NCI-H1436 (cell line): ENCODE results near the gene TMEM120B.
"Not testable (repeated sequence)": the region's sequence is repeated elsewhere in the genome, so short reads cannot be mapped to it uniquely, and the experiment has no call there.

ENCODE experiments used
- DNase-seq: peaks from one replicate; lab custom pipeline; 2025; lab: John Stamatoyannopoulos, UW

TMEM120B gene

GRCh38 chr12:121709478-121709961 is 3.0 kb upstream of the TMEM120B start:
- no peak for DNase-seq

- DNase-seq = no peak
Observed at GRCh38 chr12:121711361-121712189, 977 bp upstream of the TMEM120B start.

GRCh38 chr12:121712190-121712460 is 427 bp upstream of the TMEM120B start:
- peak; percentile 17 for DNase-seq

DNA sequence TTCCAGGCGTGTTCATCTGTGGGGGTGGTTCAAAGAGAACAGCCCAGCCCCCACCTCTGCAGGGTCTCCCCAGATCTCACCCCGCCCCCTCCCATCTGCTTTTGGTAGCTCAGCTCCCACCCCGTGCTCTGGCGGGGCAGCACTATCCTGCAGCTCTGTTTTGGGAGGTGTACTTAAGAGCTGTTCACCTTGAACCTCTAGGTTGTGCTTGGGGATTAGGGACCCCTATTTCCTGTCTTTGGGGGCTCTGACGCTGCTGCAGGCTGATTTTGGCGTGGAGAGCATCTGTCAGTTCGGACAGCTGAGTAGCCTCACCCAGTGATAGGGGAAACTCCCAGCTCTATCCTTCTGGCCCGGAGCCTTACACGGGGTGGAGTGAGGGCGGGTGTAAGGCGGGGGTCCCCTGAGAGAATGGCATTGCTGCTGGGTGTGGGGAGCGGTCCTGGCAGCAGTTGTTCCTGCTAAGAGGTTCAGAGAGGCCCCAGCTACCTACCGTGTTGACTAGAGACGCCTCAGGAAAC is 765 bp downstream of the TMEM120B start:
- no peak for DNase-seq

DNA sequence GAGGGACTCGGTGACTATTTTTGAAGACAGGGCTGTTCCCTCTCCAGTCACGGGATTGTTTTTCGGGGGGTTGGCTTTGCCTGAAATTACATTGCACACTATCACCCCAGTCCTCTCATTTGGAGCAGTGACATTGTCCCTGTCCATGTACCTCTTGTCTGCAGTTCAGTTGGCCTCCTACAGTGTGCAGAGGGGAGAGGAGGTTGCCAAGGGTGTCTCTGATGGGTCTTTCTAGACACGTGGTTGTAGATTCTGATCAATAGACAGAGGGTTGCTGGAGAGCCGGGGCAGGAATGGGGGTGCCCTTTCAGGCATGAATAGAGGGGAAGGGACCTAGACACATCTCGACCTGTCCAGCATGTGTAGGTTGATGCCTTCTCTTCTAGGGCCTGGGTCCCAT is 1.2 kb downstream of the TMEM120B start:
- no peak for DNase-seq

DNA sequence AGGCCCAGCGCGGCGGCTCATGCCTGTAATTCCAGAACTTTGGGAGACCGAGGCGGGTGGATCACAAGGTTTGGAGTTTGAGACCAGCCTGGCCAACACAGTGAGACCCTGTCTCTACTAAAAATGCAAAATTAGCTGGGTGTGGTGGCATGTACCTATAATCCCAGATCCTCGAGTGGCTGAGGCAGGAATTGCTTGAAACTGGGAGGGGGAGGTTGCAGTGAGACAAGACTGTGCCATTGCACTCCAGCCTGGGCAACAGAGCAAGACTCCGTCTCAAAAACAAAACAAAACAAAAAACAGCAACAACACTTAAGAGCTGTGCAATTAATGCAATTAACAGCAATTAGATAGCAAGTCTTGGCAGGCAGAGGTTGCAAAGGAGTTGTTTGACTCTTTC is 2.5 kb downstream of the TMEM120B start:
- not testable (repeated sequence) for DNase-seq

- DNase-seq = no peak
Observed at GRCh38 chr12:121715862-121716435, 3.4 kb downstream of the TMEM120B start.

DNA sequence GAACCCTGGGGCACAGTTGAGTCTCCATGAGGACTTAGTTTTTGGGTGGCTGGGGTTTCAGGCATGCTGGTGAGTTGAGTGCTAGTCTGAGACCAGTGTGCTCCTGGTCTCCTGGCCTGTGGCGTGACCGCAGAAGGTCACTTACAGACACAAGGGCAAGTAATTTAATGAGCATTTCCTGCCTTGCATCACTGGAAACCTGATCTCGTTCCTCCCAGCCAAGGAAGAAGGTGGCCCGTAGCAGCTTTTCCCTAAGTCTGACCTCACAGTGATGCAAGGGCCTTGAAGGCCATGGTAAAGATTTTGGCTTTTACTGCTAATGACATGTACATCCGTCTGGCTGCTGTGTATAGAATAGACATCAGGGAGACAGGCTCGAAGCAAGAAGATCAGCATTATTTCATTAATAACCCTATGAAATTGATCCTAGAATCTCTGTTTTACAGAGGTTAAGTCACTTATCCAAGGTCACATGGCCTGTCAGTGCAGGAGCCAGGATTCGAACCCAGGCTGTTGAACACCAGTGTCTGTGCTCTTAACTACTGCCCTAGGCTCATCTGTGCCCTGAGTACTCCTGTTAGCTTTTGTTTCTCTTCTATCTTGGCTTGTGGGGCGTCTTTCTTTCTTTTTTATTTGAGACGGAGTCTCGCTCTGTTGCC is 4.6 kb downstream of the TMEM120B start:
- DNase-seq = no peak

DNA sequence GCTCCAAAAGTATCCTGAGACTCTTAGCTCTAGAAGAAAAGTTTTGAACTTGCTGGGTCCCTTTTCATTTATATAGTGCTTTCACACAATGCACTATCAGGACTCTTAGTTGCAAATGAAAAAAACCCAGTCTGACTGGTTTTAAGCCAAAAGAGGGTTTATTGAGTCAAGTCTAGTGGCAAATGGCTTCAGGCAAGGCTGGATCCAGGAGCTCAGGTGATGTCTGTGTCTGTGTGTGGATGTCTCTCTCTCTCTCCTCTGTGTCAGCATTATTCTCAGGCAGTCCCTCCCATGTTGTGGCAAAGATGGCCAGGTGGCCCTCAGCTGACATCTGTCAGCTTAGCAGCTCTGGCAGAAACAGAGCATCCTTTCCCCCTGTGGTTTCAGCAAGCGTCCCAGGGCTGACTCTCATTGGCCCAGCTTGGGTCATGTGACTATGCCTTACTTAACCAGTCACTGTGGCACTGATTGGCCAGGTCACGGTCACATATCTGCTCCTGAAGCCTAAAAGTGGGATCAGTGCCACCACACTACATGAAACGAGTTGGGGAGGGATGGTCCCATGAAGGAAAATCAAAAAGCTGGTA is 6.2 kb downstream of the TMEM120B start:
- DNase-seq = no peak

DNA sequence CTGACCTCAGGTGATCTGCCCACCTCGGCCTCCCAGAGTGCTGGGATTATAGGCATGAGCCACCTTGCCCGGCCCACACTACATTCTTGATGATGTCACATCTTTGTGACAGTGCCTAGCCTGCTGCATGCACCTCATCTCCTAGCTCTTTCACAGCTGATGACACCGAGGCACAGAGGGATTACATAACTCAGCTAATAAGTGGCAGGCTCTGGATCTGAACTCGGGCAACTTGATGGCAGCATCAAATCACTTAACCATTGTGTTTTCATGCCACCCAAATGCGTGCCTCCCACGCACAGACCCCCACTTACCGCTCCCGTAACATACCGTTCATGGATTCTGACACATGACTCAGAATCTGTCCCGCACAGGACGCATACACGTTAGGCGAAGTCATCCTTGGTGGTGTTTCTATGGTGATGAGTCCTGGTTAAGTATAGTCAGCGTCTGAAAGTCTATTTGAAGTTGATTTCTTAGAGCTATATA is 7.4 kb downstream of the TMEM120B start:
- no peak for DNase-seq

- no peak for DNase-seq
Observed at GRCh38 chr12:121720762-121721161, 8.2 kb downstream of the TMEM120B start.

- DNase-seq = no peak
Observed at GRCh38 chr12:121722511-121722910, 10.0 kb downstream of the TMEM120B start.

DNA sequence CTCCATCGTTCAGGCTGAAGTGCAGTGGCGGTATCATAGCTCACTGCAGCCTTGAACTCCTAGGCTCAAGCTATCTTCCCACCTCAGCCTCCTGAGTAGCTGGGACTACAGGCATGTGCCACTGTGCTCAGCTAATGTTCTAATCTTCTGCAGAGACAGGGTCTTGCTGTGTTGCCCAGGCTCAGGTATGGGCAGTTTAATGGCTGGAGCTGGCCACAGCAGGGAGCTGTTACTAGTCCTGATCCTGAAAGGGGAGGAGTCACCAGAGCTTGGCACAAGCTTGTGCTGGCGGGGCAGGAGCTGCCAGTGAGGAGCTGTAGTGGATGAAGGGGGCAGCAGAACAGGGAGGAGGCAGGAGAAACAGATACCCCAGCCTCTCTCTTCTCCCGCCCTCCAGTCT is 10.6 kb downstream of the TMEM120B start:
- no peak for DNase-seq

DNA sequence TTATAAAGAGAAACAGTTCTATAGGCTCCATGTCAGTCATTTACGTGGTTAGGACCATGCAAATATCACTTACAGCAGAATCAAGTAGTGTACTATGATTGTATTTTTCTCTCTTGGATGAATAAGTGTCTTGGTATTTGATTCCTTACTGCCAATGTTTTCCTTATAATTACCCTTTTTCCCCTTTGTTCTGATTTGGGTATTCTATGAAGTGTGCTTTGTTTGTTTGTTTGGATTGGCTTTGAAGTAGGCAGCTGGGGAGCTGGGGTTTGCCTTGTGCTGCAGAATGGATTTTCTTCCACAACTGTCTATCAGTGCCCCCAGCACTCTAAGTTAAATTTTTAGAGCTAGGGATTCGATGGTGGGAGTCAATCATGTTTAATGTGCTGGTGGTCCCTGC is 12.4 kb downstream of the TMEM120B start:
- no peak for DNase-seq

- no peak for DNase-seq
Observed at GRCh38 chr12:121725423-121725822, 12.9 kb downstream of the TMEM120B start.

DNA sequence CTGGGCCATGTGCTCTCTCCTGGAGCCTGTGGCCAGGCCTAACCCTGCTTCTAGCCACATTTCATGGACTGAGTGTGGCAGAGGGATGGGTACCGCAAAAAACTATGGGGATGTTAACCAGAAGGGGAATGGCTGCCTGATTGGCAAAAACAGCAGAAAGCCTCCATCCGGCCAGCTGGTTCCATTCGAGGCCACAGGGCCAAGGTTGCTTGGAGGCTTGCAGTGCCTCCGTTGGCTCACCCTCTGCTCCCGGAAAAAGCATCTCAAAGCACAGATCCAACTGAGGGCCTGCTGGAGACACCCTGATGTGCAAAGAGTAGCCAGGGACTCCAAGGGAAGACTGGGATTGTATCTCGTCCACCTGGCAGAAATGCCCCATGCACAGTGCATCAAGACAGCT is 16.5 kb downstream of the TMEM120B start:
- DNase-seq = no peak

GRCh38 chr12:121731473-121731872 is 18.9 kb downstream of the TMEM120B start:
- no peak for DNase-seq

GRCh38 chr12:121733849-121734248 is 21.3 kb downstream of the TMEM120B start:
- DNase-seq = no peak

DNA sequence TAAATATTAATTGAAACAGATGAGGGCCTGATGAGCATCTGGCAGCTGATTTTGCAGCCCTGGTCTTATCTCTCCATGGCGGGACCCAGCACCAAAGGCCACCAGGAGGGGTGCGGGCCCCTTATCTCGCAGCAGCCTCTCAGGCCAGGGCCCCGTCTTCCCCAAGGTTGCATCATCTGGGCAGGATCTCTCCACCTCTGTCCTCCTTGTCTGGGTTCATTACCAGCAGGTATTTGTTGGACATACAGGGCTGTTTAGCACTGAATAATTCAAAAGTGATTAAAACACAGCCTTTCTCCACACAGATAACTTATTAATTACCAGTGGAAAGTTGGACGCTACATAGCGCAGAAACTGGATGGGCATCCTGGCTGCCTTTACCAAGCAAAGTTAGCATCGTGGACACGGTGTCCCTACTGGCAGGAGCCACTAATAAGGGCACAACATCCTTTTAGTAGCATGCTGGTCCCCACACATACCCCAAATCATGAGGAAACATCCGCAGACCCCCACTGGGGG is 25.8 kb downstream of the TMEM120B start:
- DNase-seq = no peak

DNA sequence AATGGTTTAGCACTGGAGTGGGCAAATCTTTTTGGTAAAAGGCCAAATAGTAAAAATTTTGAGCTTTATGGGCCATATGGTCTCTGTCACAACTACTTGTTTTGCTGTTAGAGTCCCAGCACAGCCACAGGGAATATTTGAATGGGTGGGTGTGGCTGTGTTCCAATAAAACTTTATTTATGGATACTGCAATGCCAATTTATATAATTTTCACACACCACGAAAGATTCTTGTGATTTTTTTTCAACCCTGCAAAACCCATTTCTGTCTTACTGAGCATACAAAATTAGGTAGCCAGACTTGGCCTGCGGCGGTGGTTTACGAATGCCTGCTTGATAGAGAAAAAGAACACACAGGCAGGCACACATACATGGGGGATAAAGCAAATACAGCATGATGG is 28.3 kb downstream of the TMEM120B start:
- no peak for DNase-seq

GRCh38 chr12:121741743-121742142 is 29.2 kb downstream of the TMEM120B start:
- DNase-seq = no peak

GRCh38 chr12:121745545-121745944 is 33.0 kb downstream of the TMEM120B start:
- DNase-seq = not testable (repeated sequence)
